OCI-LY1 (cell line): ENCODE results near the gene ZNF557.

Experiments
- H2AFZ ChIP-seq: fragments of 200-600 bp; sonication (generic), shearing (Covaris generic); 2 replicates; pipeline ENCODE4 v1.6.0; 2014; ENCODE audit warnings: antibody characterized with exemption, mild to moderate bottlenecking, low read length
- H3F3A ChIP-seq: fragments of 200-600 bp; sonication (generic), shearing (Covaris generic); 2 replicates; pipeline ENCODE4 v1.6.0; 2014; ENCODE audit warnings: mild to moderate bottlenecking, antibody characterized with exemption, low read length, moderate library complexity; ENCODE audit not compliant: insufficient read depth
- H3K27ac ChIP-seq: fragments of 200-600 bp; sonication (generic); 2 replicates; pipeline ENCODE4 v1.5.1; 2014; ENCODE audit warnings: low read length, mixed run types, mild to moderate bottlenecking, low read depth; ENCODE audit not compliant: poor library complexity, severe bottlenecking
- H3K27me3 ChIP-seq: fragments of 200-600 bp; sonication (generic); 2 replicates; pipeline ENCODE4 v1.6.0; 2014; ENCODE audit warnings: antibody characterized with exemption, mild to moderate bottlenecking, low read length, moderate library complexity; ENCODE audit not compliant: insufficient read depth
- H3K36me3 ChIP-seq: fragments of 200-600 bp; sonication (generic); 2 replicates; pipeline ENCODE4 v1.6.1; 2014; ENCODE audit warnings: mild to moderate bottlenecking, antibody characterized with exemption, low read length, moderate library complexity, mixed read lengths; ENCODE audit not compliant: insufficient read depth
- H3K4me1 ChIP-seq: fragments of 200-600 bp; sonication (generic); 2 replicates; pipeline ENCODE4 v1.5.1; 2014; ENCODE audit warnings: mild to moderate bottlenecking, low read length, moderate library complexity; ENCODE audit not compliant: insufficient read depth, severe bottlenecking
- H3K4me2 ChIP-seq: fragments of 200-600 bp; sonication (generic), shearing (Covaris generic); 2 replicates; pipeline ENCODE4 v1.6.1; 2014; ENCODE audit warnings: low read length
- H3K4me3 ChIP-seq: fragments of 200-600 bp; sonication (generic); 2 replicates; pipeline ENCODE4 v1.5.1; 2014; ENCODE audit warnings: low read length, low read depth, mild to moderate bottlenecking, mixed read lengths; ENCODE audit not compliant: poor library complexity, severe bottlenecking
- H3K79me2 ChIP-seq: fragments of 200-600 bp; shearing (Covaris generic); 2 replicates; pipeline ENCODE4 v1.6.1; 2016; ENCODE audit warnings: mixed run types, low read length, mixed read lengths; ENCODE audit not compliant: insufficient read depth
- H3K9ac ChIP-seq: fragments of 200-600 bp; sonication (generic), shearing (Covaris generic); 2 replicates; pipeline ENCODE4 v1.6.1; 2014; ENCODE audit warnings: mild to moderate bottlenecking, low read length, mixed read lengths
- H3K9me2 ChIP-seq: fragments of 200-600 bp; sonication (generic), shearing (Covaris generic); 2 replicates; pipeline ENCODE4 v1.6.1; 2014; ENCODE audit warnings: low read depth, mild to moderate bottlenecking, low read length, mixed read lengths
- H3K9me3 ChIP-seq: fragments of 200-600 bp; shearing (Covaris generic); 2 replicates; pipeline ENCODE4 v1.6.1; 2014; ENCODE audit warnings: low read length, mixed read lengths
- H4K20me1 ChIP-seq: fragments of 200-600 bp; sonication (generic), shearing (Covaris generic); 2 replicates; pipeline ENCODE4 v1.6.0; 2016; ENCODE audit warnings: mild to moderate bottlenecking, low read length; ENCODE audit not compliant: insufficient read depth
- EZH2 ChIP-seq: fragments of 200-600 bp; sonication (generic), shearing (Covaris generic); IDR thresholded peaks from 2 replicates; pipeline ENCODE4 v1.8.0; 2017; ENCODE audit warnings: borderline replicate concordance, mixed run types, mild to moderate bottlenecking, antibody characterized with exemption, low read length, moderate library complexity, mixed read lengths
- TF ChIP-seq, protein P1 (sequence below): fragments of 200-600 bp; sonication (generic), shearing (Covaris generic); IDR thresholded peaks from 2 replicates; pipeline ENCODE4 v1.5.1; 2017; ENCODE audit warnings: mild to moderate bottlenecking, antibody characterized with exemption, low read length, moderate library complexity, mixed read lengths

ZNF557 gene

DNA sequence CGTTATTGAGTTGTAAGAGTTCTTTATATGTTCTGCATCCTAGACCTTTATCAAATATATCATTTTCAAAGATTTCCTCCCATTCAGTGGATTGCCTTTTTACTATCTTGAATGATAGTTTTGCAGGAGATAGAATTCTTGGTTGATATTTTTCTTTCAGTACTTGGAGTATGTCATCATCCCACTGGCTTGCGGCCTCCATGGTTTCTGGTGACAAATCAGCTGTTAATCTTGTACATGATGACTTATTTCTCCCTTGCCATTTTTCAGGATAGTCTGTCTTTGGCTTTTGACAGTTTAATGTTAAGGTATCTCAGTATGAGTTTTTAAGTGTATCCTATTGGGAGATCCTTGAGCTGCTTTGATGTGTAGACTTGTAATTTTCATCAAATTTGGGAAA lies 8.5 kb downstream of the ZNF557 start:
- H3K79me2 ChIP-seq = no peaks in the 10 kb centered on the region
- H3K27me3 ChIP-seq = no peaks in the 10 kb centered on the region
- H3K9ac ChIP-seq = no peak overlapping the region
- H3K4me1 ChIP-seq = no peaks in the 10 kb centered on the region
- H3K4me3 ChIP-seq = no peak overlapping the region
- H4K20me1 ChIP-seq = no peaks in the 10 kb centered on the region
- peaks cover 100% of the 10 kb centered on the region for H3K36me3 ChIP-seq
- H2AFZ ChIP-seq = no peak overlapping the region
- H3F3A ChIP-seq = peaks cover 9% of the 10 kb centered on the region
- H3K9me3 ChIP-seq = peaks cover 48% of the 10 kb centered on the region
- TF ChIP-seq, protein P1, sequence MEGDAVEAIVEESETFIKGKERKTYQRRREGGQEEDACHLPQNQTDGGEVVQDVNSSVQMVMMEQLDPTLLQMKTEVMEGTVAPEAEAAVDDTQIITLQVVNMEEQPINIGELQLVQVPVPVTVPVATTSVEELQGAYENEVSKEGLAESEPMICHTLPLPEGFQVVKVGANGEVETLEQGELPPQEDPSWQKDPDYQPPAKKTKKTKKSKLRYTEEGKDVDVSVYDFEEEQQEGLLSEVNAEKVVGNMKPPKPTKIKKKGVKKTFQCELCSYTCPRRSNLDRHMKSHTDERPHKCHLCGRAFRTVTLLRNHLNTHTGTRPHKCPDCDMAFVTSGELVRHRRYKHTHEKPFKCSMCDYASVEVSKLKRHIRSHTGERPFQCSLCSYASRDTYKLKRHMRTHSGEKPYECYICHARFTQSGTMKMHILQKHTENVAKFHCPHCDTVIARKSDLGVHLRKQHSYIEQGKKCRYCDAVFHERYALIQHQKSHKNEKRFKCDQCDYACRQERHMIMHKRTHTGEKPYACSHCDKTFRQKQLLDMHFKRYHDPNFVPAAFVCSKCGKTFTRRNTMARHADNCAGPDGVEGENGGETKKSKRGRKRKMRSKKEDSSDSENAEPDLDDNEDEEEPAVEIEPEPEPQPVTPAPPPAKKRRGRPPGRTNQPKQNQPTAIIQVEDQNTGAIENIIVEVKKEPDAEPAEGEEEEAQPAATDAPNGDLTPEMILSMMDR = no peak
- TF ChIP-seq EZH2 = no peak
- no peak overlapping the region for H3K27ac ChIP-seq
- H3K4me2 ChIP-seq = no peak overlapping the region
- H3K9me2 ChIP-seq = no peaks in the 10 kb centered on the region

DNA sequence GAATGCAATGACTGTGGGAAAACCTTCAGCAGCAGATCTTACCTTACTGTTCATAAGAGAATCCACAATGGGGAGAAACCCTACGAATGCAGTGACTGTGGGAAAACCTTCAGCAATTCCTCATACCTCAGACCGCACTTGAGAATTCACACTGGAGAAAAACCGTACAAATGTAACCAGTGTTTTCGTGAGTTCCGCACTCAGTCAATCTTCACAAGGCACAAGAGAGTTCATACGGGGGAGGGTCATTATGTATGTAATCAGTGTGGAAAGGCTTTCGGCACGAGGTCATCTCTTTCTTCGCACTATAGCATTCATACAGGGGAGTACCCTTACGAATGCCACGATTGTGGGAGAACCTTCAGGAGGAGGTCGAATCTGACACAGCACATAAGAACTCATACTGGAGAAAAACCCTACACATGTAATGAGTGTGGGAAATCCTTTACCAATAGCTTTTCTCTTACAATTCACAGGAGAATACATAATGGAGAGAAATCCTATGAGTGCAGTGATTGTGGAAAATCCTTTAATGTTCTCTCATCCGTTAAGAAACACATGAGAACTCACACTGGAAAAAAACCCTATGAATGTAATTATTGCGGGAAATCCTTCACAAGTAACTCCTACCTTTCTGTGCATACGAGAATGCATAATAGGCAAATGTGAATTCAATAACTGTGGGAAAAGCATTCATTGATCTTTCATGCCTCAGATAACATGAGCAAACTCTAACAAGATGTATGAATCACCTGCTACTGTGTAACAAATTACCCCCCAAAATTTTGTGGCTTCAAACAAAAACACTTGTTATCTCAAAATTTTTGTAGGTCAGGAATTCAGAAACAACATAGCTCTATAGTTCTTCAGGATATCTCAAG lies 13.8 kb downstream of the ZNF557 start:
- Histone ChIP-seq H3K9me3 (peaks cover 55% of the 10 kb centered on the region), H3K9ac (no peak overlapping the region), H4K20me1 (no peaks in the 10 kb centered on the region), H3K27ac (no peak overlapping the region), H3K4me3 (no peak overlapping the region), H3K9me2 (no peaks in the 10 kb centered on the region), H3K79me2 (no peaks in the 10 kb centered on the region), H3K36me3 (peaks cover 77% of the 10 kb centered on the region), H3F3A (peaks cover 13% of the 10 kb centered on the region), H3K27me3 (no peaks in the 10 kb centered on the region), H2AFZ (no peak overlapping the region), H3K4me2 (no peak overlapping the region), H3K4me1 (no peaks in the 10 kb centered on the region)
- TF ChIP-seq EZH2 = no peak
- TF ChIP-seq, protein P1 = no peak

DNA sequence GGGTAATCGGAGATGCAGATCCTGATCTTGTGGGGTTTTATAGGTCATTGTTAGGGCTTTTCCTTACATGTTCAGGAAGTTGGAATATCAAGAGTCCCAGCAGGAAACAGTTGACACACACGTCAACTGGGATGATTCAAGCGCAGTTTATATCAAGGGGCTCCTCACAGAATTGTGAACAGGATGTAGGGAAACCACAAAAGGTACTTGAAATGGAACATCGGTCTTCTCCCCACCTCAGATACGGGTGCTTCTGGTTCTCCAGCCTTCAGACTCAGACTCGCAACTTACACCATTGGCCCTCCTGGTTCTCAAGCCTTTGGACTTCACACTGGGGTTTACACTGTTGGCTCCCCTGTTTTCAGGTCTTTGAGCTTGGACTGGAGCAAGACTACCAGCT lies 19.5 kb downstream of the ZNF557 start:
- Histone ChIP-seq H3K9me3 (peaks cover 21% of the 10 kb centered on the region), H3K4me3 (no peak overlapping the region), H3K27ac (no peak overlapping the region), H3K79me2 (no peaks in the 10 kb centered on the region), H3K36me3 (peaks cover 29% of the 10 kb centered on the region), H4K20me1 (no peaks in the 10 kb centered on the region), H3F3A (no peaks in the 10 kb centered on the region), H3K27me3 (no peaks in the 10 kb centered on the region), H2AFZ (no peak overlapping the region), H3K9ac (no peak overlapping the region), H3K4me1 (no peaks in the 10 kb centered on the region), H3K9me2 (no peaks in the 10 kb centered on the region), H3K4me2 (no peak overlapping the region)
- TF ChIP-seq, protein P1 = no peak
- TF ChIP-seq EZH2 = no peak
